Mesenteric fat pad (tissue), 1 donor: ENCODE measurements around the gene GPR119. TPM values are rescaled to one million over a fixed set of nuclear protein-coding genes. Genes with fewer than 3 reads are reported as not detected.
"Not testable (repeated sequence)": the region's sequence is repeated elsewhere in the genome, so short reads cannot be mapped to it uniquely, and the experiment has no call there.

Source experiments
- DNase-seq: peaks from one replicate; pipeline ENCODE4 v3.0.0-alpha.2; 2020; ENCODE audit warnings: low spot score
- long read RNA-seq: library from polyadenylated mRNA; unstranded; transcript quantifications from one replicate; pipeline ENCODE4 v2.0.0, GENCODE V29; 2020
- total RNA-seq: library from RNA; stranded (reverse); fragmentation: NEBNext Ultra II Directional; extraction: Animal tissue kit (Norgen Biotek cat#: 25700); gene quantifications from one replicate; pipeline ENCODE4 v1.2.1, GENCODE V29; 2021
- donor health status: DM: yes; HTN: yes; CAD: no.

GPR119 gene
- total RNA-seq: not detected
- long read RNA-seq: 0 reads

DNA sequence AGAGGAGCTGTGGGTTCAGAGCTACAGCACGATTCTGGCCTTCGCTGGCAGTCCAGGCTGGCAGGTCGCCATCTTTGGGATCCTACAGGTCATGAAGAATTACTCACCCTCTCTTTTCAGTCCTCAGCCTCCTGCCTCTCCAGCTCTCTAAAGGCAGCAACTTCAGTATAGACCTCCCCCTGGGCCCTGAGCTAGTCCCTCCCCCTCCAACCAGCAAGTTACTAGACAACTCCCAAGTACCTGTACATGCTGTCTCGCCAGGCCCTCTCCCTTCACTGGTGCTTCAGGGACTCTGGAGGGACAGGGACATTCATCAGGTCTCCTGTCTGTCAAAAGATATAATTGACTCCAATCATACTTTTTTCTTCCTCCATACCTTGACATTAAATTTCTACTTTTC lies at the start of gene GPR119:
Gene GPR119 (minus strand): TSS at position 155 of the 400 bp plus-strand sequence. CDS start 227 bp downstream, outside the sequence.
- no peak for DNase-seq

DNA sequence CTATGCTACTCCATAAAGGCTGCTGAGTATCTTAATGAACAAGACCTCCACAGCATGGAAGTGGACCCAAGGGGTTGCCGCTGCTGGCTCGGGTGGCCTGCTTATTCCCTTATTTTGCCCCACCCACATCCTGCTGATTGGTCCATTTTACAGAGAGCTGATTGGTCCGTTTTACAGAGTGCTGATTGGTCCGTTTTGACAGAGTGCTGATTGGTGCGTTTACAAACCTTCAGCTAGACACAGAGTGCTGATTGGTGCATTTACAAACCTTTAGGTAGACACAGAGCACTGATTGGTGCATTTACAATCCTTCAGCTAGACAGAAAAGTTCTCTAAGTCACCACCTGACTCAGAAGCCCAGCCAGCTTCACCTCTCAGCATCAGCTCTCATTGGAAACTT lies 43.8 kb upstream of the GPR119 start:
- not testable (repeated sequence) for DNase-seq

DNA sequence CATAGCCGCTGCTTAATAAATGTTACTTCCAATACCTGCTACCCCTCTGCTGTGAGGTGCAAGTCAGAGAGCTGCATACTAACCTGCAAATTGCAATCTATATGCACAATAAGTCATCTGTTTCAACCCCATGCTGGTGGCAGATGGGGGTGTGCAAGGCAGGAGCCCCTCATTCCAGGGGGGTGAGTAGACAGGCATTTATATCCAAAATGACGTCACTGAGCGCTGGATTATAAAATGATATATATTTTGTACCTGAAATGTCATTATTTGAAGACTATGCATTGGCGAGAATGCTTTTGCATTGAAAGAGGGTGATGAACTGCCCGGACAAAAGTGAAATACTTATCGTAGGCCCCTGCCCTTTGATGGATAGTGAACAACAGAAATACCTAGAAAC lies 41.1 kb upstream of the GPR119 start:
- DNase-seq: no peak

GRCh38 chrX:130419263-130419662 lies 33.8 kb upstream of the GPR119 start:
- DNase-seq: no peak

GRCh38 chrX:130418740-130419139 lies 33.3 kb upstream of the GPR119 start:
- DNase-seq: no peak

DNA sequence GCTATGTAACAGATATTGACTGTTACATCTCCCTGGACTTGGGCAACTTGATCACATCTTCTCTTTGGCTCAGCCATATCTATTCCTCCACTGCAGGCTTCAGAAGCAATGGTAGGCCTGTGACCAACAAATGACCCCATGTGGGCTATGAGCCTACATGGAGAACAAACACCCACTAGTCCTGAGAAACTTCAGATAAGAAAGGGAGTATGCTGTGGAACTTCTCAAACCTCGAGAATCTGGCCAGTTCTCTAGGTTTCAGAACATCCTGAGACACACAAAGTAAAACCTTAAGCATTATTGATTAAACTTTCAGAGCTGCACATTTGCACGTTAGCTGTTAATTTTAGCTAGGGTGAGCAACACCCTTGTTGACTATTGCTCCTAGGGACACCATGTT lies 32.6 kb upstream of the GPR119 start:
- no peak for DNase-seq

- DNase-seq: no peak
These were observed 31.3 kb upstream of the GPR119 start for GRCh38 chrX:130416785-130417184.

DNA sequence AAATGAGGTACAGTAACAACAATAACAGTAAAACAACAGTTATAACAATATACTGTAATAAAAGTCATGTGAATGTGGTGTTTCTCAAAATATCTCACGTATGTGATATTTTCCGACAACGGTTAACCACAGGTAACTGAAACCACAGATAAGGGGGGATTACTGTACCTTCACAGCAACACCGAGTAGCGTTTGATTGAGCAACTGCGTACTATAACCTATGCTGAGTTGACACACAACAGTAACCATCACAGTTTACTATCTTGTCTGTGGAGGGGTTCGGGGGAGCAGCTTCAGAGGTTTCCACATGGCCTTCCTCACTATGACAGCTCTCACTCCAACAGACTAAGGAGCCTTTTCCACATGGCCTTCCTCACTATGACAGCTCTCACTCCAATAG lies 29.7 kb upstream of the GPR119 start:
- DNase-seq: no peak

GRCh38 chrX:130414800-130415199 lies 29.3 kb upstream of the GPR119 start:
- DNase-seq: no peak

DNA sequence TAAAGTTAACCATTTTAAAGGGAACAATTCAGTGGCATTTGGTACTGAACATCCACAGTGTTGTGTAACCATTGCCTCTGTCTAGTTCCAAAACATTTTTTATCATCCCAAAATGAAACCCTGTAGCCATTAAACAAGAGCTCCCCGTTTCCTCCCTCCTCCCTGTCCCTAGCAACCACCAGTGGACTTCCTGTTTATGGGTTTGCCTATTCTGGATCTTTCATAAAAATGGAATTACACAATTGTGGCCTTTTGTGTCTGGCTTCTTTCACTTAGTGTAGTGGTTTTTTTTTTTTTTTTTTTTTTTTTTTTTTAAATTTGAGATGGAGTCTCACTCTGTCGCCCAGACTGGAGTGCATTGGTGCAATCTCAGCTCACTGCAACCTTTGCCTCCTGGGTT lies 27.9 kb upstream of the GPR119 start:
- no peak for DNase-seq

DNA sequence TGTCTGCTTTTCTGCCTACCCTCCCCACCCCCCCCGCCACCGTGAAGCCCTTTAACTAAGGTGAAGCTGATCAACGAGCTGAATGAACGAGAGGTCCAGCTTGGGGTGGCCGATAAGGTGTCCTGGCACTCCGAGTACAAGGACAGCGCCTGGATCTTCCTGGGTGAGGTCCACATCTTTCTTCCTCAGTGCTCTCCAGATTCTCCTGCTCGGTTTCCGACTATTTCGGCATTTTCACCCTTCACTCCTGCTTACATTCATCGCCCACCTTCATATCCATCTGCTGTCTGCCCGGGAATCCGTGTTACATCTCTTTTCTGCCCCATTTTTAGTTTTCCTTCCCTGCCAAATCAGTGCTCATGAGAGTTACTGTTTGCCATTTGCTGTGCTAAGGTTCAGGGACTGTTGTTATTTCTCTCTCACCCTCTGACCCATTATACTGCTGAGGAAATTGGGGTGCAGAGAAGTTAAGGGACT lies 16.8 kb upstream of the GPR119 start:
- no peak for DNase-seq

DNA sequence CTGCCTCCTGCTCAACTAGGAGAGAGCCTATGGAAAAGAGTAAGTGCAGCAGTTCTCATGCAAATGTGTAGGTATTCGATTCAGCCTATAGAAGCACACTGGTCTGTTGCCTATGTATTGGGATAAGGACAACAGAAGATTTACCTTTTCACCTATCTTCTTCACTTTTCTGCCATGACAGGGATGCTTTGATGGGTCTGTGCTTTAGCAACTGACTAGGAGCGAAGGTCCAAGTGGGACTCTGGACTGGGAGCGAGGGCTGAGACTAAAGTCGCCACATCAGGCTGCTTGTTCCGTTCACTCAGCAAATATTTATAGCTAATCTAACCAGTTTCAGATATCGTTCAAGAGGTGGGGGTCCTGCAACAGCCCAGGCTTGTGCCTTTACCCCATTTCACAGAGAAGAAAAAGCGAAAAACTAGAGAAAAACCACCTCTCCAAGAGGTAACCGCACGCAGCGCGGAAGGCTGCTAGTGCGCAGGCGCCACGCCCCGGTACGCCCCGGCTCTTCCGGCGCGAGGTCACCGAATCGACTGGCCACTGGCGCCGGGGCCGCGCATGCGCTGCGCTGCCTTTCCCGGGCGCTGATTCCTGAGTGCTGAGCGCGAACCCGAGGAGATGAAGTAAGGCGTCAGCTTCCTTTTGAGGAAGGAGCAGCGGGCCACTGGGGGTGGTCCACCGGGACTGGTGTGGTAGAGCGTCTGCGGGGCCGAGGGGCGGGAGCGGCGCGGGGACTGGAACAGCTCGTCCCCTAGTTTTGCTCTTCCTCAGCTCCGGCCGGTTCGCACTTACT lies 16.1 kb upstream of the GPR119 start, which contains the start of gene RBMX2:
Gene RBMX2 (plus strand): TSS at position 573 of the 793 bp plus-strand sequence. CDS start 46 bp downstream, at position 619.
- no peak for DNase-seq

DNA sequence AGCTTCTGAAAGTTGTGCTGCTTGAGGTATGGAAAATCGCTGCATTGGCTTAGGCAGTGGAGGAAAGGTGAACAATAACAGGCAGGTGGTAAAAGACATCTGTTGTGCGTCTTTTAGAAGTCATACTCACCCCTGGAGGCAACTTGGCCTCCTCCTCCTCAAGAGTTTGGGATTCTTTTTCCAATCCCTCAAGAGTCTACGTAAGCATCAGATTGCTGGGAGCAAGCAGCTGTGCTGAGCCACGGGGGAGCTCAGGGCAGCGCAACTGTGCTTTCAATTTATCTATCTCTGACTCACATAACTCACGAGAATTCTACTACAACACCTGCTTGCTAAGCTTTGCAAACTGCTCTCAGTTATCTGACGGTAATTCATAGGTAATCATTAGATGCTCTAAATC lies 9.9 kb upstream of the GPR119 start:
- no peak for DNase-seq

DNA sequence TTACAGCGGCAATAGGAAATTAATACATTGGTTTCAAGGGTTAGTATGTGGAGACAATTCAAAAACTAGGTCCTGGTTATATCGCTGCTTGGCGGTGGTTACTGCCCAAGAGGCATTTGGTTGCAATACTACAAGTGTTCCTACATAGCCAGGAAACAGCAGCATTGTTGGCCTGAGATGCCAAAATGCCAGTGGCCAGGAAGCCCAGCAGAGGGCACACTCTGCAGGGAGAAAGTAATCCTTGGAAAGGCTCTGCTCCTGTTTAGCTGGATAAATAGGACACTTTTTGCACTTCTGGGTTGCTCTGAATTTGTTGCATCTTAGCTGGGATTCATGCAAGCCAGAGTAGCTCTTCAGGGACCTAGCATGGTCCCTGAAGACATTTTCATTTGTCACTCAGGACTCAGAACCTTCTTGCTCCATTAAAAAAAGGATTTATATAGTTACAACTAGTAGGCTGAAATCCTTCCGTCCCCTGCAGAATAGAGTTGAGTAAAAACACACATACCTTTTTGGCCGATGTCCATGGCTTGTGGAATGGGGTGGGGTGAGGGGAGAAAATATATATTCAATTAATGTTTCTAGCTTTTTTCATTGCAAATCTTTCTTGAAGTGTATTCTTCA lies 8.1 kb upstream of the GPR119 start:
- no peak for DNase-seq

DNA sequence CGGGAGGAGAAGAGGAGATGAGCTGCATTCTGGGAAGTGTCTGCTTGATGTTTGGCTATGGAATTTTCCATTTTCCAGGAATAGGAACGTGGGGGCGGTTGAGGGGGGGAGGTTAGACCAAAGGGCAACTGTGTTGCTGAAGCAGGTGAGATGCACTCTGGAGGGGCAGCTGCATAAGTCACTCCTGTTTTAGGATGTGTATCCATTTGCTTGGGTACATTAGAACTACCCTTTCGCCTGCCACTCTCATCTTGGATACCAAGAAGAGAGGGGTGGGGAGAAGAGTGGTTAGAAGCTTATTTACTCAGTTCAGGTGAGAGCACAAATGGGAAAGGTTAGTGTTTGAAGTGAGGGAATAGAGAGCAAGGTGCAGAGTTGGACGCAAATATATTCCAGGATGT lies 934 bp upstream of the GPR119 start:
- DNase-seq: no peak

DNA sequence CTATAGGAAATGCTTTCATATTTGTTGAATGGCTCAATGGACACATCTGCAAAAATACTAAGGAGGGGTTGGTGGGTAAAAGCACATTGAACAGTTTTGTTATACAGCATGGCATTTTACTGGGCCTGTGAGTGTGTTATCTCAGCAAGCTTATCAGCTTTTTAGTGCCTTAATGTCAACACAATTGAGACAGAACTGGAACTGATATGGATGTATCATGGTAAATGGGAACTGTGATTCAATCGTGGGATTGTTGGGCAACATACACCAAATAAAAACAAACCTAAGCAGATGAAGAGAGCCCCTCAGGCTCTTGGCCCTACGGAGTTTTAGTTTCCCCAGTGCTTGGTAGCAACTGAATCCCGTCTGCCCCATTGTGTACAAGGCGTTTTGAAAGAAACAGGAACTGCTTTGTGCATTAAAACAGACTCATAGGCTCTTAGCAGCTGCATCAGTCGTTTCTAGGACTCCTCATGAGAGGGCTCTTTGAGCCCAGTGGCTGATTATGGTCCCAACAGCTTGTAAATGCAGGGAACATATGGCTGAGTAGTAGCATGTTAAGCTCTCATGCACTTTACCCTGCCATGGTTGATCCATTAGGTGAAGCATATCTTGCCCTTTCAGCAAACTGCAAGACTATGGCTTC lies 7.3 kb downstream of the GPR119 start:
- no peak for DNase-seq

GRCh38 chrX:130376077-130376476 lies 9.4 kb downstream of the GPR119 start:
- no peak for DNase-seq

DNA sequence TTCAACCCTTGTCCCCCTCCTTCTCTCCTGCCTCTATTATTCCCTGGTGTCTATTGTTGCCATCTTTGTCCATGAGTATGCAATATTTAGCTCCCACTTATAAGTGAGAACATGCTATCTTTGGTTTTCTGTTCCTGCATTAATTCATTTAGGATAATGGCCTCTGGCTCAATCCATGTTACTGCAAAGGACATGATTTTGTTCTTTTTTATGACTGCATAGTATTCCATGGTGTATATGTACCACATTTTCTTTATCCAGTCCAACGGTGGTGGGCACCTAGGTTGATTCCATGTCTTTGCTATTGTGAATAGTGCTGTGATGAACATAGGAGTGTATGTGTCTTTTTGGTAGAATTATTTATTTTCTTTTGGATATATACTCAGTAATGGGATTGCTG lies 33.4 kb downstream of the GPR119 start:
- DNase-seq: not testable (repeated sequence)

DNA sequence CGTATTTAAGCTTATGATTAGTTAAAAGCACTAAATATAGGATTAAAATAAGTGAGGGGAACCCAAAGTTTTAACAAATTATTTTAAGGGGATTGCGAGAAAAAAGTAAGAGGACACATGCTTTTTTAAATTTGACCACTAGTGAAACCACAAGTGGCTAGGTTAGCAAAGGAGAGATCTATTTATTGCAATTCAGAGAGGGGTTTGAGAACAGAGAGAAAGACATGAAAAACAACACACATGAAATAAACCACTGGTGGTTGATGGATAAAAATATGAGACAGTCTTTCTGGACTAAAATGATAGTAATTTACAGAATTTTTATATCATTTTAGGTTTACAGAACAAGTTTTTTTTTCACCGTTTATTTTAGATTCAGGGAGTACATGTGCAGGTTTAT lies 33.9 kb downstream of the GPR119 start:
- DNase-seq: no peak

GRCh38 chrX:130347321-130347720 lies 38.2 kb downstream of the GPR119 start:
- no peak for DNase-seq

GRCh38 chrX:130343411-130343810 lies 42.1 kb downstream of the GPR119 start:
- no peak for DNase-seq

GRCh38 chrX:130340271-130340670 lies 45.2 kb downstream of the GPR119 start:
- no peak for DNase-seq
